ENCODE data around the gene ADORA3.
A peak's percentile ranks its signal among the peaks of the same experiment; 100 is the strongest.
"Not testable (repeated sequence)": the region's sequence is repeated elsewhere in the genome, so short reads cannot be mapped to it uniquely, and the experiment has no call there.

Gene ADORA3

GRCh38 chr1:111503585-111504060, at the start of gene ADORA3, which contains the start of gene TMIGD3:
ADORA3 (minus strand) TSS chr1:111503633; CDS start chr1:111503354, 279 bp downstream.
TMIGD3 (minus strand) TSS chr1:111503633; CDS start chr1:111503354, 279 bp downstream.
- peak; percentile 44 for DNase-seq

GRCh38 chr1:111553196-111553595, 49.8 kb upstream of the ADORA3 start:
- no peak for DNase-seq

DNA sequence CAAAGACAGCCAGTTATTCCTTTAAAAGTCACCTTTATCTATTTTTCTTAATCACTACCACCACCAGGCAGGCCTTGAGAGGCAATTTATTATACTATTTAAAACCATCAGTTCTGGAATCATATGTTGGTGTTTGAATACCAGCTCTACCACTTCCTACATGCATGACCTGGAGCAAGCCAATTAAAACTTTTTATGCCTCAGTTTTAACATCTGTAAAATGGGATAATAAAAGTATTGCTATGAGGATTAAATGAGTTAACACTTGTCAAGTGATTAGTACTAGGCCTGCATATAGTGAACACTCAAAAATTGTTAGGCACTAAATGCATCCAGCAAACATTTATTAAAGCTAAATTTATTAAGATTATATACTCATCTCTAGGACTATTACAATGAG, 49.2 kb upstream of the ADORA3 start:
- no peak for DNase-seq

DNA sequence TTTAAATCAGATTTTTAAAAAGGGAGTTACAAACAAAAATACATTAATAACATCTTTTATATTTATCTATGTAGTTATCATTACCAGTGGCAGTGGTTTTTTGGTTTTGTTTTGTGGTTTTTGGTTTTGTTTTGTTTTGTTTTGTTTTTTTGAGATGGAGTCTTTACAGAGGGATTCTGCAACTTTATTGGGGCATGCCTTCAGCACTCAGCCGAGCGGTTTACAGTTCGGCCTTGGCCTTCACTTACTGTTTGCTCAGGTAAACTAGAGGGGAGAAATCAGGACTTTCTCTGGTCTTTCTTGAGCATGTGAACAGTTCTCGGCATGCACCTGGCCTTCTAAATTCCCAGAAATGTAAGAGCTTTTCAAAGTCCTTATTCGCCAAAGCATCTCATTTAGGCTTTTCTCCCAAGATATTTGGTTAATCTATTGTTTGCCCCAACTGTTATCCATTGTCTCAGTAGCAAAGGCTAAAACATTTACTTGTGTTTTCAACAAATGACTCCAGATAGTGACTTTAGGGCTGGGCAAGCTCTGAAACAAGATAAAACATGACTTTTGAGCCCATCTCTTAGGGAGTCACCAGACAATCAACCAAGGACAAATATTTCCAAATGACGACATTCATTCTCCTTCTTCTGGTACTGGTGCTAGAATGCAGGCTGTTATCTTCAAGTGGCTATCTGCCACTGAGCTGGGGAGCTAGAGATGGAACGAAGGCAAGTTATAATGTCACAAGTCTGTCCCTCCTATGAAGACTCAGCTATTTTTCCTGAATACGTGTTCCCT, 48.4 kb upstream of the ADORA3 start:
- DNase-seq, result no peak

DNA sequence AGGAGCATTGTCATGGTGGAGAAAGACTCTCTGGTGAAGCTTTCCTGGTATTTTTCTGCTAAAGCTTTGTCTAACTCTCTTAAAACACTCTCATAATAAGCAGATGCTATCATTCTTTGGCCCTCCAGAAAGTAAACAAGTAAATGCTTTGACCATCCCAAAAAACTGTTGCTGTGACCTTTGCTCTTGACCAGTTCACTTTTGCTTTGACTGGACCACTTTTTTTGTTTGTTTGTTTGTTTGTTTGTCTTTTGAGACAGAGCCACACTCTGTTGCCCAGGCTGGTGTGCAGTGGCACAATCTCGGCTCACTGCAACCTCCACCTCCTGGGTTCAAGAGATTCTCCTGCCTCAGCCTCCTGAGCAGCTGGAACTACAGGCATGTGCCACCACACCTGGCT, 44.4 kb upstream of the ADORA3 start:
- not testable (repeated sequence) for DNase-seq

GRCh38 chr1:111542187-111542586, 38.8 kb upstream of the ADORA3 start:
- DNase-seq, result no peak

DNA sequence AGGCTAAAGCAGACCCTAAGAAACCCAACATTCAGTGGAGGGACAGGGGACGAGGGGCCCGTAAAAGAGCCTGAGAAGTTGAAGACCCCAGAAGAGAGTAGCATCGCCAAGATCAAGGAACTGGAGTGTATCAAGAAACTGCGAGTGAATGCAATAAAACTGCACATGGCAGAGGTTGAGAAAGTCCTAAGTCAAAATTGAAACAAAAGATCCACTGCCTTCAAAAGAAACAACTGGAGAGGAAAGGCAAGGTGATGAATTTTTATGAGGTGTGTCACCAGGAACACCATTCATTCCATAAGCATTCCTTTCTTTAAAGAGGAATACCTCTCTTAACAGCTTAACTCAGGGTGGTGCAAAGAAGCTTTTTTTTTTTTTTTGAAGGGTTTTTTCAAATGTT, 38.3 kb upstream of the ADORA3 start:
- no peak for DNase-seq

DNA sequence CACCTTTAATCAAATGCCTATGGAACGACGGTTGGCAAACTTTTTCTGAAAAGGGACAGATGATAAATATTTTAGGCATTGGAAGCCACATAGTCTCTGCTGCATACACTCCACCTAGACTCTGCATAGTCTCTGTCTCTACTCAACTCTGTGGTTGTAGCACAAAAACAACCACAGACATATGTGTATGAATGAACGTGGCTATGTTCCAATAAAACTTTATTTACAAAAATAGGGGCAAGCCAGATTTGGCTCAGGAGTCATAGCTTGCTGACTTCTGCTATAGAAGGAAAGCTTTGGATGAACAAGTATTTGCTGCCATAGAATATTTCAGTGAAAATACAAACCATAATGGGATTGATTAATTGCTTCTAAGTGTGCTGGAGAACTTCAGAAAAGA, 37.5 kb upstream of the ADORA3 start:
- no peak for DNase-seq

DNA sequence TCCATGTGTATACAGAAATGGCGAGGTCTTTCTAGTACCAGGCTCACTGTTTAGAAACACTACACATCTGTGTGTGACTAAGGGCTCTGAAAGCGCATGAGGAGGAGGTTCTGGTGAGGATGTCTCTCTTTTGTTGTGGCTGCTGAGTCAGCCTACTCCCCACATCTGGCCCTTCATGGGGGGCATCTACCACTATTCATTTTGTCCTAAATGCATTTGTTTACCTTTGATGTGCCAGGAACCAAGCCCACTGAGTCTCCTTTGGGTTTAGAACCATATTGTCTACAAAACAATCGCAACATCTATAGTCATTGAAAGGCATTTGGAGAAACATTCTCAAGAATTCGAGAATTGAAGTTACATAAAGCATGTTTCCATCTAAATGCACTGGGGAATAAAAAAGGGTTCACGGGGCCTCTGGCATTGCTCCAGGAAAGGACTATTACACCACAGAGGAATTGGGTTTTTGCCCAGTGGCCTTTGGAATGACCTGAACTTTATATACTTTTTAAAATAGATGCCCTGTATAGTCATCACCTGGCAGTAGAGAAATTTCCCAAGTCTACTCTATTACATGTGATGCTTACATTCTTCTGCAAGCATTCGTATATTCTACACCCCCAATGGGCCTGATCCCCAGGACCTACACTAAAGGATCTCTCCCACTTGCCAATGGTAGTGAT, 35.1 kb upstream of the ADORA3 start:
- no peak for DNase-seq

DNA sequence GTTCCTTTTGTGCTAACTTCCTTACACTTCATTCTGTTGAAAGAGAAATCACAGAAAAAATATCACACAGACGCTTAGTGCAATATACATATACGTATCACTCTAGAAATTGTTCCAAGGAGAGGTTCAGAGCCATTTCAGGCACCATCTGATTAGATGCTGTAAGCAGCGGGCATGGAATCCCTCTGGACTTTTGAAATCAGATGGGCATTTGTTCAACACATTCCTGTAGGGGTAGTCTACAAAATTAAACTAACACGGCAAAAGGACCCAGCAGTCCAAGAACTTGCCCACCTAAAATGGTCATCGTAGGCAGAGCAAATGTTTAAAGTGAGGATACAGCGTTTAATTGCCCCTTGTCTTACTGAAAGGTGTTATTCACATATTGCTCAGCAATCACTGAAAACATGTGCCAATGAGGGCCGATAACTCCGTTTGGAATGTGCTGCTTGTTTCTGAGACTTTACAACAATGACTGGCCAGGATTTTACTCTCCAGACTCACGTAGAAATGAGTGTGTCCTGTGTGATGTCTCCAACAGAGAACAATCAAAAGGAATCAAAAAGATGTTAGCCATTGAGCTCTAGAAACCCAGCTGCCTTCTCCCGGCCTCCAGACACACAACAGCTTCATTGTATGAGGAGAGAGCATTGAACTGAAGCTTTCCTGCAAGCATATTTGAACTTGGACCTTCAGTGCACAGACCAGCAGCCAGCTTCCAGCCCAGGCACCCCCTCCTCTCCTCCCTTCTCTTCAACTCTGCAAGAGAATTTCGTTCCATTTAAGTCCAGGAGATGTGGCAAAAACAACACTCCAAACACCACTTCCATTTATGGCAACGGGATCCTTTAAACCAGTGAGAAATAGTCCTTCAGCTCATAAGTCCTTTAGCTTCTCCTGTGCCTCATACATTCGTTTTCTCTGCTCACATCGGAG, 32.1 kb upstream of the ADORA3 start:
- DNase-seq, result no peak

DNA sequence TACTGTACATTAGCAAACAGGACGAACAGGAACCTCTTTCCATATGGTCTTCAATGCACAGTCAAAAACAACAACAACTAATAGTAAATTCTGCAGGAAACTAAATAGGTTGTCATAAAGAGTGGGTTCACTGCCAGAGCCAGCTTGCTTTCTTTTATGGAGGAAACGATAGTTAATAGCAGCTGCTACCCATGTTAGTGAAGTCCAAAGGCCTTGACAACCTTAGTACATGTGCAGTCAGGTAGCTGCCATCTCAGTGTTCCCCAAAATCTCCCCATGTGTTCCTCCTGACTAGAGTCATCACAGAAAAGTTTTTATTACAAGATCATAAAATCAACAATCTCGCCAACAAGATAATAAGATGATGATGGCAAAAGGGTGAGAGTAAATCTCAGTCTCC, 16.6 kb upstream of the ADORA3 start:
- DNase-seq, result no peak

- DNase-seq, result no peak
Observed at GRCh38 chr1:111517469-111518225, 14.2 kb upstream of the ADORA3 start.

- peak; percentile 69 for DNase-seq
Observed at GRCh38 chr1:111516005-111516535, 12.6 kb upstream of the ADORA3 start.

- DNase-seq, result peak; percentile 28
Observed at GRCh38 chr1:111515291-111516004, 12.0 kb upstream of the ADORA3 start.

GRCh38 chr1:111513410-111514020, 10.1 kb upstream of the ADORA3 start:
- DNase-seq, result no peak

DNA sequence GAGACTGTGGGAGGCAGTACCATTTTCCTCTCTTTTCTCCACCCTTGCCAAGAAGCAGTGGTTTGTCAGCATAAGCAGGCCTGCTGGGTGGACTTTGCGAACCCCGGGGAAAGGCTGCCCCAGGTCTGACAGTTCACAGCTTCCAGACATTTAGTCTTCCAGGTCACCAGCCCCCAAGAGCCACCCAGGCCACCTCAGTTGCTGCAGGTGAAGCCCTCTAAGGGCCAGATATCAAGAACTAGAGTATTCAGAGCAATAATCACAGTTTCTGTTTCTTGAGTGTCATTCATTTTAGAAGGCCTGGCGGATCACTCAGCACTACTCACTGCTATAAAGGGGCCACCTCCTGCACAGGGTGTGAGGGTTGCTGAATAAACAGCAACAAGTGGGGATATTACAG, 9.5 kb upstream of the ADORA3 start:
- DNase-seq, result no peak

DNA sequence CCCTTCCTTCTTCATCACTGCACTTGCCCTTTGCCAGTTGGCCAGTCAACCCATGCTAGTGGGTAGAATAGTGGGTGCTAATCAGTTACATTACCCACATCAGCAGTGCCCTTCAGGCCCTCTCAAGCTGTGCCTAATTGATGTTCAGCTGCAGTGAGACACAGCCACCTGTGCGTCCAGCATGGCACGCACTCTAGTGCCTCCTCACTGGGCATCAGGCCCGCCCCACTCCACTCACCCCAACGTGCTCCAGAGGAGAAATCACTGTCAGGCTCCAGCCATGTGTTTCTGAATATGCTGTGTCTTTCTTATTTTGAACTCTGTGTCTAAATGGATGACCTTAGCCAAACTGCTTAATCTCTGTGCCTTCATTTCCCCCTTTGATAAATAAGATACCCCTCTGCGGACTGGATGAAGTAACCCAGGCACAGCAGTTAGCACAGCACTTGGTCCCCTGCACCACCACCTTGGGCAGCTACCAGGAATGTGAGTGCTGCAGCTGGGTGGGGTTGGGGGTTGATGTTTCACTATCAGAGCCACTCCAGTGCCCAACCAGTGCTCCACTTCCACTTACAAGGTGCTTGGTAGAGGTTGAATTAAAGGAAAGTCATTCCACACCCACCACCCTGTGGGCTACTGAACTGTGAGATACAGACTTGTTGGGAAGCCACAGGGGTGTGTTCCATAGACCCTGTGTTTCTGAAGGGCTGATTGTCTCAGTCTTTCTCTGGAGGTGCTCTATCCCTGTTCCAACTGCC, 8.9 kb upstream of the ADORA3 start:
- DNase-seq, result no peak

GRCh38 chr1:111511370-111511769, 7.9 kb upstream of the ADORA3 start:
- no peak for DNase-seq

GRCh38 chr1:111509997-111510375, 6.6 kb upstream of the ADORA3 start:
- DNase-seq, result no peak

Data from CD4-positive, alpha-beta T cell treated with Interleukin-15 for 1 hour (primary cell).